Astrocyte (in vitro differentiated cells and primary cell): ENCODE data around the gene LUC7L3.

Source experiments
- EZH2 ChIP-seq: IDR thresholded peaks from 2 replicates; pipeline ENCODE4 v1.6.1; 2012; ENCODE audit warnings: mild to moderate bottlenecking, low read length, inconsistent platforms; ENCODE audit not compliant: insufficient read depth
- TF ChIP-seq, protein P1 (sequence below): IDR thresholded peaks from 2 replicates; pipeline ENCODE4 v1.5.1; 2011; ENCODE audit warnings: low read depth, mild to moderate bottlenecking, inconsistent platforms, low read length, moderate library complexity; ENCODE audit not compliant: insufficient read depth

DNA sequence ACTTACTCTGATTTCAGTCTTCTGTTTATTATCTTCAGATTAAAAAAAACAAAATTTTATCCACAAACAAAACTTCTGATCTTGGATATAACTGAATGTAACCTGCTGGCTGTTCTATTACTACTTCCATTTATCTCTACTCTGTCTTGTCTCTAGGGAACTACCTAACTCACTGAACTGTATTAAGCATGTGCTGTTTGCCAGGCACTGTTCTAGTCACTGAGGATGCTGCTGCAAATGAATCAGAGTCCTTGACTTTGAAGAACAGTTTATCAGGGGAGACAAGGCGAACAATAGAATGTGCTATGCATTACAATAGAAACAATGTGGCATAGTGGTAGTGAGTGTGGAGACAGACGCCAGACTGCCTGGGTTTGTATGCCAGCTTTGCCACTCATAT is 9.4 kb upstream of the LUC7L3 start:
- TF ChIP-seq, protein P1, sequence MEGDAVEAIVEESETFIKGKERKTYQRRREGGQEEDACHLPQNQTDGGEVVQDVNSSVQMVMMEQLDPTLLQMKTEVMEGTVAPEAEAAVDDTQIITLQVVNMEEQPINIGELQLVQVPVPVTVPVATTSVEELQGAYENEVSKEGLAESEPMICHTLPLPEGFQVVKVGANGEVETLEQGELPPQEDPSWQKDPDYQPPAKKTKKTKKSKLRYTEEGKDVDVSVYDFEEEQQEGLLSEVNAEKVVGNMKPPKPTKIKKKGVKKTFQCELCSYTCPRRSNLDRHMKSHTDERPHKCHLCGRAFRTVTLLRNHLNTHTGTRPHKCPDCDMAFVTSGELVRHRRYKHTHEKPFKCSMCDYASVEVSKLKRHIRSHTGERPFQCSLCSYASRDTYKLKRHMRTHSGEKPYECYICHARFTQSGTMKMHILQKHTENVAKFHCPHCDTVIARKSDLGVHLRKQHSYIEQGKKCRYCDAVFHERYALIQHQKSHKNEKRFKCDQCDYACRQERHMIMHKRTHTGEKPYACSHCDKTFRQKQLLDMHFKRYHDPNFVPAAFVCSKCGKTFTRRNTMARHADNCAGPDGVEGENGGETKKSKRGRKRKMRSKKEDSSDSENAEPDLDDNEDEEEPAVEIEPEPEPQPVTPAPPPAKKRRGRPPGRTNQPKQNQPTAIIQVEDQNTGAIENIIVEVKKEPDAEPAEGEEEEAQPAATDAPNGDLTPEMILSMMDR, result no peak
- no peak for TF ChIP-seq EZH2
